T-helper 17 cell (primary cell): ENCODE results near the gene DNAH12. TPM values are rescaled to one million over a fixed set of nuclear protein-coding genes. Genes with fewer than 3 reads are reported as not detected.
"Not testable (repeated sequence)": the region's sequence is repeated elsewhere in the genome, so short reads cannot be mapped to it uniquely, and the experiment has no call there.

Experiments used
- ATAC-seq: fragments of 150-1000 bp; cut with Tn5 transposase; 2 replicates; pipeline ENCODE4 v1.10.0; 2021; ENCODE audit warnings: mild to moderate bottlenecking, moderate library complexity
- DNase-seq, 3 donors: peaks; one replicate each; pipeline versions ENCODE4 v3.0.0 to v3.0.0-alpha.2; 2020 to 2021
- H3K9me3 ChIP-seq: one replicate; pipeline ENCODE4 v1.7.0; 2013; ENCODE audit warnings: low read length, mild to moderate bottlenecking; ENCODE audit not compliant: control insufficient read depth, poor library complexity, severe bottlenecking
- H3K27ac Mint-ChIP-seq: one replicate; pipeline ENCODE4 v1.8.0; 2022; ENCODE audit warnings: mild to moderate bottlenecking, moderate library complexity, mixed read lengths
- H3K27me3 Mint-ChIP-seq: one replicate; pipeline ENCODE4 v1.8.0; 2022; ENCODE audit warnings: mixed read lengths
- H3K36me3 Mint-ChIP-seq: one replicate; pipeline ENCODE4 v1.8.0; 2022; ENCODE audit warnings: low read depth, mixed read lengths
- H3K4me1 Mint-ChIP-seq: one replicate; pipeline ENCODE4 v1.8.0; 2022; ENCODE audit warnings: mild to moderate bottlenecking, mixed read lengths
- H3K4me3 Mint-ChIP-seq: one replicate; pipeline ENCODE4 v1.8.0; 2022; ENCODE audit warnings: mild to moderate bottlenecking, moderate library complexity, mixed read lengths
- total RNA-seq, 4 donors: library from RNA in 2 of 4; stranded (reverse) in 2 of 4; gene quantifications; one replicate each; pipeline ENCODE4 v1.2.3 and lab custom pipeline; 2022 to 2026

Gene DNAH12
- total RNA-seq, 2 donors from 2014 or later: 0.07 to 0.23 TPM

- not testable (repeated sequence) for H3K36me3 Mint-ChIP-seq, H3K27ac Mint-ChIP-seq, H3K4me3 Mint-ChIP-seq, ATAC-seq, DNase-seq, H3K4me1 Mint-ChIP-seq, H3K9me3 ChIP-seq
- H3K27me3 Mint-ChIP-seq: peaks cover 22% of the 10 kb centered on the region
Measured at GRCh38 chr3:57303520-57303919, 240.6 kb downstream of the DNAH12 start.

DNA sequence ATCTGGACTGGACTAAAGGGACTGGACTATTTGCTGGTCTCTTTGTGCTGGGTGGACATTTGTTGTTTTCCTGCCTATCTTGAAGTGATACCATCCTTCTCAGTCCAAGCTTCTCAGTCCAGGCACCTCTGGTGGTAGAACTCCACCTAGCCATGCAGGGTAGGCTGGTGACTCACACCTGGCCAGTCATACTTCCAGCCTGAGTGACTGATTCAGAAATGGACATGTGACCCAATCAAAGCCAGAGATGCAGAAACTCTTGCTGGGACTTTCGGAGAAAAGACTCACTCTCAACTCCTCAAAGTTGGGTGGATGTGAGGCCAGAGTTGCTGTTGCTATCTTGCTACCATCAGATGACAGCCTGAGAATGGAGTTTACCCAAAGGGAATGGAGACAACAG is 246.1 kb downstream of the DNAH12 start:
- H3K36me3 Mint-ChIP-seq: peaks cover 2% of the 10 kb centered on the region
- H3K4me3 Mint-ChIP-seq: no peak overlapping the region
- no peaks in the 10 kb centered on the region for H3K4me1 Mint-ChIP-seq
- ATAC-seq (no peak), DNase-seq (no peak)
- H3K27me3 Mint-ChIP-seq: peaks cover 48% of the 10 kb centered on the region
- no peak overlapping the region for H3K27ac Mint-ChIP-seq
- peaks cover 3% of the 10 kb centered on the region for H3K9me3 ChIP-seq

DNA sequence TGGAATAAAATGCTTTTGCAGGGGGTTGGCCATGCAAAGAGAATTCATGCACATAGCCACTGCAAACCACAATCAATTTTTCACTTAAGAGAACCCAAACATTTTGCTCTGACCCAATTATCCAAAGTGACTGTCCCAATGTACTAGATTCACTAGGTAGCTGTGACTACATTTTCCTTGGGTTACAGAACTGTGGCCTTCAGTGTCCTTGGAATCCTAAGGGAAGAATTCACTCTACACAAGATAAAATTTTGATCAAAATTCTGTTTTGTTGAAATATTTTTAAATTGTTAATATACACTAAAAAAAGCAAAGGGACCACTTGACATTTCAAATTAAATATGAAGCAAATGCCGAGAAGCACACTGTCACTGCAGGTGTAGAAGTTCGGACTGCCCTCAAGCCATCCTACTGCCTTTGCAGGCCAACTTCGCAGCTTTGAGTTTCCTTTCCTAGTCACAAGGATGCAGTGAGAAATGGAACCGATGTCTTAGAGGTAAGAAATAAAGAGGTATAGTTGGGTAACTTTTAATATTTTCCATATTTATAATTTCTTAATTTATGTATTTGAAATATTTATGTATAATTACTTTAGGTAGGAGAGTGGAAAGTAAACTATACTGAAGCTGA is 251.1 kb downstream of the DNAH12 start:
- peaks cover 2% of the 10 kb centered on the region for H3K36me3 Mint-ChIP-seq
- H3K9me3 ChIP-seq: peaks cover 3% of the 10 kb centered on the region
- peaks cover 37% of the 10 kb centered on the region for H3K27me3 Mint-ChIP-seq
- H3K4me3 Mint-ChIP-seq: no peak overlapping the region
- DNase-seq (no peak), ATAC-seq (no peak)
- no peaks in the 10 kb centered on the region for H3K4me1 Mint-ChIP-seq
- no peak overlapping the region for H3K27ac Mint-ChIP-seq

DNA sequence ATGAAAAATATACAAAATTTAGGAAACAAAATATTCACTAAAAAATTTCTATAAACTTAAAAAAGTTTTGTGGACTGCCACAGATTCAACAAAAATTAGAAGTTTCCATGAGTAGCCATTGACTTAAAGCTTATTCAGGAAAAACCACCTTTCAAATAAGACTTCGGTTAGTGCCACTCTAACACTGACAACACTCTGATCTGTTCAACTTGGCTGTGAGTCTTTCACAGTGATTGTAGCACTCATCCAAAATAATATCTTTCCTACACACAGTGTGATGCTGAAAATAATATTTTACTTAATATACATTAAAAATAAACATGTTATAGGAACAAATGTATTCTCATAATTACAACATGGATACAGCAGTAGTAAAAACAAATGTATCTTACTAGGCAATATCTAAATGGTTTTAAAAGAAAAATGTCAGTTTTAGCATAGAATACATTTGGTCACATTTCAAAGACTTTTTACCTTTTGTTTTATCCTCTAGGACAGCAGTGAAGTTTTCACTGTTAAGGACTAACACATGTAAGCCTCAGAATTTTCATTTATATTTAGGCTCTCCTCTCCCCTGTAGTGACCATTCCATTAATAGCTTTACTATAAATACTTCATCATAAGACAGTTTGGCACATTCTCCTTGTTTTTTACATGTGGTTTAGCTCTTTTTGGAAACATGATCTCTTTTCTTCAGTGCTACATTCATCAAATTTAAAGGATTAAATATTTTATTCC is 251.8 kb downstream of the DNAH12 start, which contains the start of gene ASB14:
TSS of gene ASB14 (minus strand) at position 527 of the 738 bp plus-strand sequence. CDS start 652 bp downstream, outside the sequence.
- H3K4me1 Mint-ChIP-seq: no peaks in the 10 kb centered on the region
- peaks cover 3% of the 10 kb centered on the region for H3K9me3 ChIP-seq
- H3K36me3 Mint-ChIP-seq: peaks cover 2% of the 10 kb centered on the region
- no peak within 1 kb of the TSS for H3K4me3 Mint-ChIP-seq
- peaks cover 30% of the 10 kb centered on the region for H3K27me3 Mint-ChIP-seq
- DNase-seq (no peak), ATAC-seq (no peak)
- no peak within 1 kb of the TSS for H3K27ac Mint-ChIP-seq

DNA sequence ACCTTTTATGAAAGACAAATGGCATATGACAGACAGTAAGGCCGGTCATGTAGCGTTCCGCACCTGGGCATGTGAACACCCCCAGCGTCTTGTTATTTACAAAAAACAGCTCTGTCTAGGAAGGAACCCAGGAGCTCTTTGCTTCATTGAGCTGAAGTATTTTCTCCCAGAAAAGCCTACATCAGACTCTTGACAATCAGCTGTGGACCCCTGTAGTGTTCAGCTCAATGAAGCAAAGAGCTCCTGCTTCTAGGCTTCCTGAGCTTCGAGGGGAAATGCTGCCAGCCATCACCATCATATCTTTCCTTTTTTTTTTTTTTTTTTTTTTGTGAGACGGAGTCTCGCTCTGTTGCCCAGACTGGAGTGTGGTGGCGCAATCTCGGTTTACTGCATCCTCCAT is 255.7 kb downstream of the DNAH12 start:
- H3K4me3 Mint-ChIP-seq: no peak overlapping the region
- no peaks in the 10 kb centered on the region for H3K36me3 Mint-ChIP-seq
- H3K27me3 Mint-ChIP-seq: peaks cover 14% of the 10 kb centered on the region
- DNase-seq: no peak
- no peak overlapping the region for H3K27ac Mint-ChIP-seq
- H3K9me3 ChIP-seq: no peaks in the 10 kb centered on the region
- H3K4me1 Mint-ChIP-seq: no peaks in the 10 kb centered on the region
- no peak for ATAC-seq

DNA sequence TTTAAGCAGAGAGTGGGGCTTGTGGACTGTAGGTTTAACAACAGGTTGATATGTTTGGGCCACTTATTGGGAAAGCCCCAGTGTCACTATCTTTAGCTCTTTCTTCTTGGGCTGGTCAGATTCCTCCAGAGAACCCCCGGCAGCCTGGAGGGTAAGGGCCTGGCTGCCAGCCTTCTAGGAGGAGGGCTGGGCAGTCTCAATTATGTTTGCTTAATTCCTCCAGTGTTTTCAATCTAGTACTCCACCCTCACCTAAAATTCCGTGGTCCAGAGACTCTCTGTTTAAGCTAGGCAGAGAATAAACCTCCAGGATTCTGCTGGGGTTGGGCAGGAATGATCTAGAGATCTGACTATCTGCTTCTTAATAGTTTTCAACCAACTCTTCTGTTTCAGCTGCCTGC is 256.9 kb downstream of the DNAH12 start:
- ATAC-seq: no peak
- Mint-ChIP-seq H3K36me3 (no peaks in the 10 kb centered on the region), H3K4me3 (no peak overlapping the region), H3K27me3 (peaks cover 14% of the 10 kb centered on the region), H3K4me1 (no peaks in the 10 kb centered on the region), H3K27ac (no peak overlapping the region)
- DNase-seq: no peak
- H3K9me3 ChIP-seq: no peaks in the 10 kb centered on the region

GRCh38 chr3:57283334-57283733 is 260.8 kb downstream of the DNAH12 start:
- Mint-ChIP-seq H3K4me3 (no peak overlapping the region), H3K4me1 (no peaks in the 10 kb centered on the region), H3K27me3 (no peaks in the 10 kb centered on the region), H3K27ac (no peak overlapping the region), H3K36me3 (no peaks in the 10 kb centered on the region)
- DNase-seq (no peak), ATAC-seq (no peak)
- H3K9me3 ChIP-seq: no peaks in the 10 kb centered on the region

DNA sequence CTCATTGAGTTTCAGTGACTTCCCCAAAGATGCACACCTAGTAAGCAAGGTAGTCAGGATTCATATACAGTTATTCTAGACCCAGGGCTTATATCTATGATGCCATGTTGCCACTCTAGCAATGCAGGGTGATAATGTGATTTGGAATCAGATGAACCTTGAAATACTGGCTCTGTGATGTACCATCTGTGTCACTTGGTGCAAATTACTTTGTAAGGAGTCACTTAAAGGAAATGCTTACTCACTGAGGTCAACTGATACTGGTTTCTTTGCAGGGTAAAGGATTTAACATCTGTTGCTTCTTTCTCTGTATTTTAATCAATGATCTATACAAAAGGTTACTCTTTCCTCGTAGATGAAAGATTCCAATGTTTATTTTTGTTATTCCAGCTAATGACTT is 262.4 kb downstream of the DNAH12 start:
- DNase-seq (no peak), ATAC-seq (no peak)
- no peaks in the 10 kb centered on the region for H3K9me3 ChIP-seq
- H3K4me1 Mint-ChIP-seq: no peaks in the 10 kb centered on the region
- H3K36me3 Mint-ChIP-seq: no peaks in the 10 kb centered on the region
- no peak overlapping the region for H3K4me3 Mint-ChIP-seq
- H3K27ac Mint-ChIP-seq: no peak overlapping the region
- no peaks in the 10 kb centered on the region for H3K27me3 Mint-ChIP-seq

DNA sequence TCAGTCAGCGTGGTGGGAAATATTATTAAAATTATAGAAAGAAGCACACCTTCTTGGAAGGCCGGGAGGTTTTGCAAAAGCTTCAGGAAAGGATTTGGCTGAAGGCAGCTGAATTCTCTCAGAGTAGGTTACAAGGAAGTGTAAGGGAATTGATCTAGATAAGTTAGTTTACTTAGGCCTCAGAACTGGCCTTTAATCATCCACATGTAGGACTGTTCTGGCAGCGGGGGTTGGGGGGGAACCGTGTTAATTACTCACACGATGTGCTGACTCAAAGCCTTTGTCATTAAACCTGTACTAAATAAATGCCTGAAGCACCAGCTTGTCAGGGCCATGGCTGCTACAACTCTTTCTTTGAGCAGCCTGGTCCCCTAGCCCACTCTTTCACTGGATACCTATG is 264.5 kb downstream of the DNAH12 start:
- Mint-ChIP-seq H3K4me3 (no peak overlapping the region), H3K27ac (no peak overlapping the region), H3K36me3 (no peaks in the 10 kb centered on the region), H3K4me1 (no peaks in the 10 kb centered on the region), H3K27me3 (no peaks in the 10 kb centered on the region)
- no peak for DNase-seq
- H3K9me3 ChIP-seq: no peaks in the 10 kb centered on the region
- ATAC-seq: no peak

DNA sequence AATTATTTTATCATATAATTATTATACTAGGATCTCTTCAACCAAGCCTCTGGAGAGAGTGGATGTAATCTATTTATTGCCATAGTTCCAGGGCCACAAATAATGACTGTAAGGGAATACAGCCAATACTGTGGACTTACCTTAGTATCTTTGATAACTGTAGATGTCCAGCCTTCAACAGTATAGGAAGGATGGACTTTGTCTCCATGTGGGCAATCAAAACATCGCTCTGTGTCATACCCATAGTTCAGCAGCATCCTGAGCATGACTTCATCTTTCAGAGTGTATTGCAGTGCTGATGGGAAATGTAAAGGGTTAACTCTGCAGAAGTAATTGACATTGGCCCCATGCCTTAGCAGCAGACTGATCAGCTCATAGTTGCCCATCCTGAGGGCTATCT is 265.9 kb downstream of the DNAH12 start:
- H3K9me3 ChIP-seq: no peaks in the 10 kb centered on the region
- no peak for ATAC-seq
- no peaks in the 10 kb centered on the region for H3K27me3 Mint-ChIP-seq
- no peak overlapping the region for H3K27ac Mint-ChIP-seq
- no peak for DNase-seq
- H3K4me1 Mint-ChIP-seq: no peaks in the 10 kb centered on the region
- H3K4me3 Mint-ChIP-seq: no peak overlapping the region
- H3K36me3 Mint-ChIP-seq: no peaks in the 10 kb centered on the region

- DNase-seq (no peak), ATAC-seq (no peak)
- H3K27ac Mint-ChIP-seq: no peak overlapping the region
- H3K27me3 Mint-ChIP-seq: no peaks in the 10 kb centered on the region
- peaks cover 3% of the 10 kb centered on the region for H3K36me3 Mint-ChIP-seq
- no peaks in the 10 kb centered on the region for H3K4me1 Mint-ChIP-seq
- no peaks in the 10 kb centered on the region for H3K9me3 ChIP-seq
- no peak overlapping the region for H3K4me3 Mint-ChIP-seq
Measured at GRCh38 chr3:57275393-57275792, 268.8 kb downstream of the DNAH12 start.

DNA sequence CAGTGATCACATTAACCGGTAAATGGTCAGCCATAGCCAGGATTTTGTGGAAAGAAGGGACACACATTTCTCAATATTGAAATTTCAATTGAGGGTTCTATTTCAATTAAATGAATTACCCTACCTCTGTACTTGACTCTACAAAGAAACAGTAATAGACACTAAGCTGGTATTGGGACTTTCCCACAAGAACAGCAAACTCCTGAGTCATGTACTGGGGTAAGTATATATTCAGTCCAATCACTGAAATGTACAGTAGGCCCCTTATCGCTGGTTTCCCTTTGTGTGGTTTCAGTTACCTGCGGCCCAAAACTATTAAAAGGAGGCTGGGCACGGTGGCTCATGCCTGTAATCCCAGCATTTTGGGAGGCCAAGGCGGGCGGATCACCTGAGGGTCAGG is 269.3 kb downstream of the DNAH12 start:
- Mint-ChIP-seq H3K4me3 (no peak overlapping the region), H3K36me3 (peaks cover 3% of the 10 kb centered on the region), H3K27ac (no peak overlapping the region), H3K4me1 (no peaks in the 10 kb centered on the region), H3K27me3 (no peaks in the 10 kb centered on the region)
- DNase-seq (no peak), ATAC-seq (no peak)
- H3K9me3 ChIP-seq: no peaks in the 10 kb centered on the region

- peaks cover 2% of the 10 kb centered on the region for H3K4me1 Mint-ChIP-seq
- no peak overlapping the region for H3K27ac Mint-ChIP-seq
- no peaks in the 10 kb centered on the region for H3K9me3 ChIP-seq
- DNase-seq: no peak
- no peaks in the 10 kb centered on the region for H3K27me3 Mint-ChIP-seq
- no peak overlapping the region for H3K4me3 Mint-ChIP-seq
- peaks cover 28% of the 10 kb centered on the region for H3K36me3 Mint-ChIP-seq
- no peak for ATAC-seq
Measured at GRCh38 chr3:57268416-57268815, 275.7 kb downstream of the DNAH12 start.

GRCh38 chr3:57261929-57262328 is 282.2 kb downstream of the DNAH12 start:
- no peaks in the 10 kb centered on the region for H3K27me3 Mint-ChIP-seq
- H3K4me3 Mint-ChIP-seq: no peak overlapping the region

More at GRCh38 chr3:57261929-57262328, 282.2 kb downstream of the DNAH12 start:
- ATAC-seq (no peak), DNase-seq (no peak)
- peaks cover 34% of the 10 kb centered on the region for H3K36me3 Mint-ChIP-seq
- H3K4me1 Mint-ChIP-seq: peaks cover 2% of the 10 kb centered on the region
- no peak overlapping the region for H3K27ac Mint-ChIP-seq
- no peaks in the 10 kb centered on the region for H3K9me3 ChIP-seq
